Colonic mucosa (tissue), 4 donors: ENCODE data around the gene DHX58. TPM values are rescaled to one million over a fixed set of nuclear protein-coding genes. Genes with fewer than 3 reads are reported as not detected.
A peak's percentile ranks its signal among the peaks of the same experiment; 100 is the strongest.

Experiments
- DNase-seq: peaks from one replicate; pipeline ENCODE4 v3.0.0-alpha.2; 2020
- H3K27ac ChIP-seq: fragments of 200-600 bp; one replicate; pipeline ENCODE4 v1.8.0; 2021
- H3K27me3 ChIP-seq: fragments of 200-600 bp; one replicate; pipeline ENCODE4 v1.8.0; 2021
- H3K36me3 ChIP-seq: fragments of 200-600 bp; one replicate; pipeline ENCODE4 v1.8.0; 2021
- H3K4me1 ChIP-seq: fragments of 200-600 bp; one replicate; pipeline ENCODE4 v1.8.0; 2021; ENCODE audit warnings: mild to moderate bottlenecking
- H3K4me3 ChIP-seq: fragments of 200-600 bp; one replicate; pipeline ENCODE4 v1.8.0; 2021
- H3K9ac ChIP-seq, 2 donors: one replicate each; pipeline ENCODE4 v1.7.0; 2013; ENCODE audit warnings: control low read depth in 2 of 2, low read depth in 2 of 2, low read length in 2 of 2
- H3K9me3 ChIP-seq: fragments of 200-600 bp; one replicate; pipeline ENCODE4 v1.8.0; 2021
- CTCF ChIP-seq: fragments of 200-600 bp; IDR thresholded peaks from one replicate; pipeline ENCODE4 v1.8.0; 2022; ENCODE audit warnings: antibody characterized with exemption, mild to moderate bottlenecking
- intact Hi-C: fragments of 100-400 bp; cut with DNase I; formaldehyde crosslinking; loops from one replicate; pipeline ENCODE4 v1.14.1; 2022
- total RNA-seq, 2 donors: library from RNA; stranded (reverse); fragmentation: NEBNext Ultra II Directional in 1 of 2; extraction: Animal tissue kit (Norgen Biotek cat#: 25700) in 1 of 2; gene quantifications; one replicate each; pipeline ENCODE4 v1.2.1, GENCODE V29; 2021
- donor health status: healthy.
- donor health status: DM: no; HTN: no; CAD: no.
- donor health status: DM: no; HTN: no; CAD: no.

DHX58 gene
- total RNA-seq, 2 donors from 2014 or later = 10.6 to 11.3 TPM

- intact Hi-C loops = no loop called here
- Histone ChIP-seq H3K36me3 (no peaks in the 10 kb centered on the region), H3K4me3 (no peak overlapping the region), H3K9ac (no peak overlapping the region), H3K27me3 (no peaks in the 10 kb centered on the region), H3K4me1 (no peaks in the 10 kb centered on the region), H3K9me3 (no peaks in the 10 kb centered on the region), H3K27ac (no peak overlapping the region)
- no peak for TF ChIP-seq CTCF
- DNase-seq = no peak
Measured at GRCh38 chr17:42106009-42106408, 6.5 kb downstream of the DHX58 start.

GRCh38 chr17:42104264-42104663 is 8.2 kb downstream of the DHX58 start:
- no peak for DNase-seq
- H3K4me1 ChIP-seq = no peaks in the 10 kb centered on the region
- no peak for TF ChIP-seq CTCF
- H3K36me3 ChIP-seq = no peaks in the 10 kb centered on the region
- intact Hi-C loops = loop anchor here (5.0 kb wide), 2 partner anchors 37 to 77 kb away; no protein-coding TSS in a partner anchor
- H3K27me3 ChIP-seq = no peaks in the 10 kb centered on the region
- no peak overlapping the region for H3K27ac ChIP-seq
- H3K9me3 ChIP-seq = no peaks in the 10 kb centered on the region
- no peak overlapping the region for H3K9ac ChIP-seq
- no peak overlapping the region for H3K4me3 ChIP-seq

GRCh38 chr17:42103221-42103954 is 9.1 kb downstream of the DHX58 start:
- Histone ChIP-seq H3K9ac (no peak overlapping the region), H3K36me3 (no peaks in the 10 kb centered on the region), H3K4me3 (no peak overlapping the region), H3K9me3 (no peaks in the 10 kb centered on the region), H3K27me3 (peaks cover under 1% of the 10 kb centered on the region), H3K4me1 (no peaks in the 10 kb centered on the region), H3K27ac (no peak overlapping the region)
- TF ChIP-seq CTCF = no peak
- intact Hi-C loops = loop anchor here (5.0 kb wide), 2 partner anchors 36 to 76 kb away; no protein-coding TSS in a partner anchor
- DNase-seq = no peak

- Histone ChIP-seq H3K4me3 (no peak overlapping the region), H3K9me3 (no peaks in the 10 kb centered on the region), H3K9ac (no peak overlapping the region), H3K36me3 (no peaks in the 10 kb centered on the region), H3K4me1 (no peaks in the 10 kb centered on the region), H3K27me3 (peaks cover 15% of the 10 kb centered on the region), H3K27ac (no peak overlapping the region)
- peak; percentile 90 for TF ChIP-seq CTCF
- intact Hi-C loops = loop anchor here (5.0 kb wide), 2 partner anchors 34 to 74 kb away; no protein-coding TSS in a partner anchor
- peak; percentile 82 for DNase-seq
Measured at GRCh38 chr17:42101513-42102292, 10.8 kb downstream of the DHX58 start.

- no peak overlapping the region for H3K9ac ChIP-seq
- no peak overlapping the region for H3K27ac ChIP-seq
- no peak overlapping the region for H3K4me3 ChIP-seq
- no peak for TF ChIP-seq CTCF
- peaks cover 18% of the 10 kb centered on the region for H3K27me3 ChIP-seq
- DNase-seq = no peak
- H3K36me3 ChIP-seq = no peaks in the 10 kb centered on the region
- intact Hi-C loops = no loop called here
- H3K9me3 ChIP-seq = no peaks in the 10 kb centered on the region
- no peaks in the 10 kb centered on the region for H3K4me1 ChIP-seq
Measured at GRCh38 chr17:42098730-42099399, 13.6 kb downstream of the DHX58 start.
